H9 (cell line): ENCODE results near the gene CD84. TPM values are rescaled to one million over a fixed set of nuclear protein-coding genes. Genes with fewer than 3 reads are reported as not detected.
"Not testable (repeated sequence)": the region's sequence is repeated elsewhere in the genome, so short reads cannot be mapped to it uniquely, and the experiment has no call there.

Experiments used
- DNase-seq: peaks from one replicate; pipeline ENCODE4 v3.0.0-alpha.2; 2017
- H2AFZ ChIP-seq: one replicate; pipeline ENCODE4 v1.6.1; 2013; ENCODE audit warnings: mild to moderate bottlenecking, low read length, control low read depth, moderate library complexity
- H2AK5ac ChIP-seq: 2 replicates; pipeline ENCODE4 v1.6.1; 2013; ENCODE audit warnings: low read length, control low read depth, mixed read lengths; ENCODE audit not compliant: insufficient read length
- H2BK120ac ChIP-seq: one replicate; pipeline ENCODE4 v1.6.1; 2013; ENCODE audit warnings: low read depth, mild to moderate bottlenecking, low read length, control low read depth, inconsistent platforms; ENCODE audit not compliant: poor library complexity, severe bottlenecking
- H2BK12ac ChIP-seq: 2 replicates; pipeline ENCODE4 v1.6.1; 2013; ENCODE audit warnings: low read length, control low read depth, mixed read lengths, low read depth; ENCODE audit not compliant: insufficient read length
- H2BK15ac ChIP-seq: 2 replicates; pipeline ENCODE4 v1.6.1; 2013; ENCODE audit warnings: low read depth, low read length, control low read depth
- H2BK20ac ChIP-seq: one replicate; pipeline ENCODE4 v1.6.1; 2013; ENCODE audit warnings: low read depth, mild to moderate bottlenecking, low read length, control low read depth, inconsistent platforms; ENCODE audit not compliant: poor library complexity, severe bottlenecking
- H2BK5ac ChIP-seq: 2 replicates; pipeline ENCODE4 v1.6.1; 2013; ENCODE audit warnings: low read length, control low read depth, mixed read lengths; ENCODE audit not compliant: insufficient read length
- H3K14ac ChIP-seq: 2 replicates; pipeline ENCODE4 v1.6.1; 2013; ENCODE audit warnings: low read length, control low read depth; ENCODE audit not compliant: insufficient read depth
- H3K18ac ChIP-seq: 2 replicates; pipeline ENCODE4 v1.6.1; 2013; ENCODE audit warnings: low read depth, mild to moderate bottlenecking, mixed read lengths, low read length, control low read depth; ENCODE audit not compliant: insufficient read length
- H3K23ac ChIP-seq: 2 replicates; pipeline ENCODE4 v1.6.1; 2013; ENCODE audit warnings: low read length, control low read depth, mixed read lengths, low read depth; ENCODE audit not compliant: insufficient read length
- H3K23me2 ChIP-seq: 2 replicates; pipeline ENCODE4 v1.6.1; 2013; ENCODE audit warnings: low read depth, mild to moderate bottlenecking, mixed read lengths, low read length, control low read depth; ENCODE audit not compliant: insufficient read length, poor library complexity, severe bottlenecking
- H3K27ac ChIP-seq: 2 replicates; pipeline ENCODE4 v1.5.1; 2013; ENCODE audit warnings: low read length, control low read depth, mixed read lengths, low read depth; ENCODE audit not compliant: insufficient read length
- H3K27me3 ChIP-seq: 2 replicates; pipeline ENCODE4 v1.6.1; 2013; ENCODE audit warnings: low read length, control low read depth, inconsistent platforms; ENCODE audit not compliant: insufficient read depth
- H3K4ac ChIP-seq: 2 replicates; pipeline ENCODE4 v1.6.1; 2013; ENCODE audit warnings: low read depth, mild to moderate bottlenecking, control low read depth, inconsistent platforms, low read length, moderate library complexity
- H3K4me1 ChIP-seq: 2 replicates; pipeline ENCODE4 v1.6.1; 2013; ENCODE audit warnings: low read length, control low read depth, inconsistent platforms; ENCODE audit not compliant: insufficient read depth
- H3K4me2 ChIP-seq: 2 replicates; pipeline ENCODE4 v1.6.1; 2013; ENCODE audit warnings: low read length, control low read depth, mixed read lengths; ENCODE audit not compliant: insufficient read length, insufficient read depth
- H3K56ac ChIP-seq: 2 replicates; pipeline ENCODE4 v1.6.1; 2013; ENCODE audit warnings: low read depth, mild to moderate bottlenecking, mixed read lengths, low read length, control low read depth; ENCODE audit not compliant: insufficient read length
- H3K79me1 ChIP-seq: 2 replicates; pipeline ENCODE4 v1.6.1; 2013; ENCODE audit warnings: low read depth, mild to moderate bottlenecking, moderate library complexity, low read length, control low read depth, inconsistent platforms; ENCODE audit not compliant: insufficient read depth, poor library complexity, severe bottlenecking
- H3K79me2 ChIP-seq: 2 replicates; pipeline ENCODE4 v1.6.1; 2013; ENCODE audit warnings: low read length, control low read depth, inconsistent platforms; ENCODE audit not compliant: insufficient read depth
- H3K9ac ChIP-seq: 2 replicates; pipeline ENCODE4 v1.6.1; 2013; ENCODE audit warnings: low read length, control low read depth, mixed read lengths; ENCODE audit not compliant: insufficient read length; ENCODE audit errors: extremely low read depth
- H3K9me3 ChIP-seq: one replicate; pipeline ENCODE4 v1.6.1; 2013; ENCODE audit warnings: low read depth, low read length, inconsistent platforms; ENCODE audit not compliant: control insufficient read depth
- H3T11ph ChIP-seq: one replicate; pipeline ENCODE4 v1.6.1; 2013; ENCODE audit warnings: mild to moderate bottlenecking, low read length, control low read depth, inconsistent platforms
- H4K20me1 ChIP-seq: one replicate; pipeline ENCODE4 v1.6.1; 2013; ENCODE audit not compliant: control insufficient read depth, insufficient read length, insufficient read depth
- H4K5ac ChIP-seq: 2 replicates; pipeline ENCODE4 v1.6.1; 2013; ENCODE audit warnings: low read depth, mild to moderate bottlenecking, mixed read lengths, low read length, control low read depth; ENCODE audit not compliant: insufficient read length
- H4K8ac ChIP-seq: replicated peaks from 2 replicates; pipeline ENCODE4 v1.6.1; 2013; ENCODE audit warnings: low read length, control low read depth, mixed read lengths, low read depth; ENCODE audit not compliant: insufficient read length
- H4K91ac ChIP-seq: 2 replicates; pipeline ENCODE4 v1.6.1; 2013; ENCODE audit warnings: low read depth, mild to moderate bottlenecking, moderate library complexity, mixed read lengths, low read length, control low read depth; ENCODE audit not compliant: insufficient read length
- H3K27ac Mint-ChIP-seq, 3 experiments: 2 replicates in 2 of 3; 3 replicates in 1 of 3; pipeline ENCODE4 v1.8.0; 2020 to 2021; ENCODE audit warnings: mixed read lengths in 3 of 3, mild to moderate bottlenecking in 1 of 3, moderate library complexity in 1 of 3
- H3K27me3 Mint-ChIP-seq: 2 replicates; pipeline ENCODE4 v1.8.0; 2021; ENCODE audit warnings: low read depth, mild to moderate bottlenecking, moderate library complexity, mixed read lengths
- H3K36me3 Mint-ChIP-seq, 3 experiments: 2 replicates in 2 of 3; 3 replicates in 1 of 3; pipeline ENCODE4 v1.8.0; 2020 to 2021; ENCODE audit warnings: low read depth in 3 of 3, mixed read lengths in 3 of 3; ENCODE audit not compliant: insufficient read depth in 1 of 3
- H3K4me1 Mint-ChIP-seq, 2 experiments: 2 replicates each; pipeline ENCODE4 v1.8.0; 2020; ENCODE audit warnings: mixed read lengths in 2 of 2
- H3K4me3 Mint-ChIP-seq, 2 experiments: 2 replicates in 1 of 2; 3 replicates in 1 of 2; pipeline ENCODE4 v1.8.0; 2020 to 2021; ENCODE audit warnings: mild to moderate bottlenecking in 2 of 2, mixed read lengths in 2 of 2, moderate library complexity in 1 of 2
- H3K9me3 Mint-ChIP-seq, 2 experiments: 2 replicates in 1 of 2; 3 replicates in 1 of 2; pipeline ENCODE4 v1.8.0; 2020; ENCODE audit warnings: mild to moderate bottlenecking in 2 of 2, mixed read lengths in 2 of 2, moderate library complexity in 1 of 2
- CTCF ChIP-seq: fragments of 200-600 bp; sonication (generic); conservative IDR thresholded peaks from 3 replicates; pipeline ENCODE4 v1.8.0; 2021; ENCODE audit warnings: antibody characterized with exemption, mild to moderate bottlenecking
- WGBS: extraction: QIAGEN DNeasy Blood & Tissue Kit; methylation state at CpG from one replicate; pipeline ENCODE4 v1.1.7; 2013; ENCODE audit warnings: missing lambda C conversion rate, low lambda C conversion rate, mixed read lengths; ENCODE audit not compliant: insufficient read length; ENCODE audit errors: extremely low coverage; 5-methylcytosine and 5-hydroxymethylcytosine counted together
- total RNA-seq: library from RNA; stranded (reverse); gene quantifications from 2 replicates; pipeline ENCODE4 v1.2.1, GENCODE V29; 2021

Gene CD84
- total RNA-seq, 1 experiment from 2014 or later, result not detected

DNA sequence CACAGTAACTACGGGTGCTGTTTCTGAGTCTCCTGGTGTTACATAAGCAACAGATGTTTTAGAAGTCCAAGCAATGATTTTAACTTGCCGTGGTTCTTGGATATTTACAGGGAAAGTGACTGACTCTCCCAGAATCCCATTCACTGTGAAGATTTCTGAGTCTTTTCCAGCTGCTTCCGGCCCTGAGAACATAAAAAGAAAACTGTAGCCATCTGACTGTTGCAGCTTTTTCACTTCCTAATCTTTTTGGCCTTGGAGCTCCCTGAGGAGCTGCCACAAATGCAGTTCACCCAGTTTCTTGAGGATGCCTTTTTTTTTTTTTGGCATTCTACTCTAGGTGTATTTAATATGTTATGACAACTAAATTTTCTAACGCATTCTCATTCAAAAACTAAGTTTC is 13.7 kb downstream of the CD84 start:
- no peak overlapping the region for H2AFZ ChIP-seq
- no peaks in the 10 kb centered on the region for H3K9me3 ChIP-seq
- peaks cover 0 to 15% (median 4%) of the 10 kb centered on the region in 3 experiments; a peak in 4 of 7 replicates for H3K36me3 Mint-ChIP-seq
- no peaks in the 10 kb centered on the region for H3K23me2 ChIP-seq
- H3K4ac ChIP-seq, result no peak overlapping the region
- H2BK20ac ChIP-seq, result no peak overlapping the region
- H2BK15ac ChIP-seq, result no peak overlapping the region
- H2AK5ac ChIP-seq, result no peak overlapping the region
- no peak overlapping the region for H2BK5ac ChIP-seq
- peaks cover 2% of the 10 kb centered on the region for H3K27me3 Mint-ChIP-seq
- no peak overlapping the region for H3K27ac Mint-ChIP-seq
- DNase-seq, result no peak
- H3K27ac ChIP-seq, result no peak overlapping the region
- no CpG with 5 or more reads among the region's 4 CpGs for WGBS
- H2BK12ac ChIP-seq, result no peak overlapping the region
- H4K8ac ChIP-seq, result no peak overlapping the region
- no peak for TF ChIP-seq CTCF
- H3K4me3 Mint-ChIP-seq, result no peak overlapping the region
- H3K4me1 Mint-ChIP-seq, result no peaks in the 10 kb centered on the region
- H3K23ac ChIP-seq, result no peak overlapping the region
- no peak overlapping the region for H3K56ac ChIP-seq
- no peak overlapping the region for H3T11ph ChIP-seq
- H3K4me2 ChIP-seq, result no peak overlapping the region
- H3K9me3 Mint-ChIP-seq, result peaks cover 9 to 14% of the 10 kb centered on the region in 2 experiments
- no peak overlapping the region for H3K14ac ChIP-seq
- H3K18ac ChIP-seq, result no peak overlapping the region
- no peak overlapping the region for H2BK120ac ChIP-seq
- no peak overlapping the region for H4K91ac ChIP-seq
- no peak overlapping the region for H4K5ac ChIP-seq
- no peaks in the 10 kb centered on the region for H4K20me1 ChIP-seq
- H3K27me3 ChIP-seq, result no peaks in the 10 kb centered on the region
- no peaks in the 10 kb centered on the region for H3K4me1 ChIP-seq
- no peaks in the 10 kb centered on the region for H3K79me2 ChIP-seq
- H3K79me1 ChIP-seq, result no peaks in the 10 kb centered on the region
- H3K9ac ChIP-seq, result no peak overlapping the region

GRCh38 chr1:160563230-160563629 is 16.1 kb downstream of the CD84 start:
- not testable (repeated sequence) for H4K20me1 ChIP-seq, H3K79me1 ChIP-seq, DNase-seq, H2BK12ac ChIP-seq, H3K4me1 Mint-ChIP-seq, H3K27ac ChIP-seq, H2AK5ac ChIP-seq, H3K27me3 Mint-ChIP-seq, H3K4me2 ChIP-seq, H4K5ac ChIP-seq, H3K27ac Mint-ChIP-seq, H3K9ac ChIP-seq, H3K23ac ChIP-seq, H3K27me3 ChIP-seq, H2BK5ac ChIP-seq, H2BK15ac ChIP-seq, H4K91ac ChIP-seq, H3K18ac ChIP-seq, H3K4me3 Mint-ChIP-seq, H3T11ph ChIP-seq, H2BK20ac ChIP-seq, H4K8ac ChIP-seq, H3K9me3 ChIP-seq, H3K4ac ChIP-seq, H3K14ac ChIP-seq, H3K4me1 ChIP-seq, H3K79me2 ChIP-seq, H3K23me2 ChIP-seq, H2AFZ ChIP-seq, H3K56ac ChIP-seq, H2BK120ac ChIP-seq
- Mint-ChIP-seq H3K9me3 (peaks cover 9 to 14% of the 10 kb centered on the region in 2 experiments), H3K36me3 (peaks cover 0 to 15% (median 4%) of the 10 kb centered on the region in 3 experiments; a peak in 4 of 7 replicates)
- WGBS, result no CpG with 5 or more reads among the region's 1 CpG
